Anterior cingulate cortex (tissue), 58 donors: ENCODE results near the gene CNTN4.

ENCODE experiments used
- DNase-seq, 58 donors: peaks; one replicate each; lab custom pipeline; 2025; lab: John Stamatoyannopoulos, UW

Gene CNTN4

DNA sequence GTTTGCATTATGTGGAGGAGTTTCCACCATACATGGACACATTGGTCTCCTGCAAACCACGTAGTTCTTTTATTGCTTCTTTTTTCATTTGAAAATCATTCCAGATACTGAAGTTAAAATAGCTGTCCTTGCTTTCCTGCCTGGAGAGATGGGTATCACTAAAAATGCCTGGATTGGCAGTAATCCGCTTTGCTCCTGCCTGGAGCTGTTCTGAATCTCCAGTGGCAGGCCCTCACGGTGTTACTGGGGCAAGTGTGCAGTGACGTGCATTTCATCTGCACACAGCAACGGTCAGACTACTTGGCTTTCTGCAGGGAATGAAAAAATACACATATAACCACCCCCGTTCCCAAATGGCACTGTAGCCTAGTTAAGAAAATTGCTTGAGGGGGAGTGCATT is 738.6 kb downstream of the CNTN4 start:
- DNase-seq = peak in 2 of 58 donors; percentile 20 to 33

DNA sequence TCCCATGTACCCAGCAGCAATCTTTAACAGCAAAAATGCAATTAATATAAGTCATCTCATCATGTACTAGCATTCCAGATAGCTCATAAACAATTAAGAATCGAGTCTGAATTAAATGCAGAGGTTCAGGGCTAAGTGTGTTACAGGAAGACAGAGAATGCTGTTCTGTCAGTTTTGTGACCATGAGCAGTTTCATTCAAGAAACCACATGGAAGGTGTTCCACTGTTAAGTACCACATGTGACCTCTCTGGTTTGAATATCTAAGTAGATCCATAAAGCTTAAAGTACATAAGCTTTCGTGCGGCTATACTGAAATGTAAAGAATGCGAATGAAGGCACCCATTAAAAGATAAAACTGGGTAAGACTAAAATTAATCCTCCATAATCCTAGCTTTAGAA is 739.2 kb downstream of the CNTN4 start:
- no peak for DNase-seq

- no peak for DNase-seq
Measured at GRCh38 chr3:2838546-2839157, 740.0 kb downstream of the CNTN4 start.

GRCh38 chr3:2839876-2840275 is 741.2 kb downstream of the CNTN4 start:
- DNase-seq = no peak

GRCh38 chr3:2847062-2847841 is 748.6 kb downstream of the CNTN4 start:
- DNase-seq = no peak

GRCh38 chr3:2849092-2849491 is 750.4 kb downstream of the CNTN4 start:
- no peak for DNase-seq

- DNase-seq = no peak
Measured at GRCh38 chr3:2850701-2851100, 752.0 kb downstream of the CNTN4 start.

DNA sequence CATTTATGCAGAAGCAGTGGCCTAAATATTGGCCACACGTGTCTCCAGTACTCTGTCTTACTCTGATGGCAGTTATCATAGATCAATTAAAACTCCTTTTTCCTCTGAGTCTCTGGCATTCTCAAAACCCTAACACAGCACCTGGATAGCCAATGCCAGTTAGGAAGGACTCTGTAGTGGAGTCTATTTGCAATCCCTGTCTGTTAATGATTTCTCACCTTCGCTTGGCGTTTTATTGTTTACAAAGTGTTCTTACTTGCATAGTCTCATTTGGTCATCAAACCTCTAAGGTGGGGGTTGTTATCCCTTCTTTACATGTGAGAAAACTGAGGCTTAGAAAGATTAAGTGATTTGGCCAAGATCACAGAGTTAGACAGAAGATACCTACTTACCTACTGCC is 752.7 kb downstream of the CNTN4 start:
- DNase-seq = no peak

GRCh38 chr3:2851835-2852234 is 753.2 kb downstream of the CNTN4 start:
- DNase-seq = no peak

GRCh38 chr3:2853651-2854050 is 755.0 kb downstream of the CNTN4 start:
- DNase-seq = no peak

DNA sequence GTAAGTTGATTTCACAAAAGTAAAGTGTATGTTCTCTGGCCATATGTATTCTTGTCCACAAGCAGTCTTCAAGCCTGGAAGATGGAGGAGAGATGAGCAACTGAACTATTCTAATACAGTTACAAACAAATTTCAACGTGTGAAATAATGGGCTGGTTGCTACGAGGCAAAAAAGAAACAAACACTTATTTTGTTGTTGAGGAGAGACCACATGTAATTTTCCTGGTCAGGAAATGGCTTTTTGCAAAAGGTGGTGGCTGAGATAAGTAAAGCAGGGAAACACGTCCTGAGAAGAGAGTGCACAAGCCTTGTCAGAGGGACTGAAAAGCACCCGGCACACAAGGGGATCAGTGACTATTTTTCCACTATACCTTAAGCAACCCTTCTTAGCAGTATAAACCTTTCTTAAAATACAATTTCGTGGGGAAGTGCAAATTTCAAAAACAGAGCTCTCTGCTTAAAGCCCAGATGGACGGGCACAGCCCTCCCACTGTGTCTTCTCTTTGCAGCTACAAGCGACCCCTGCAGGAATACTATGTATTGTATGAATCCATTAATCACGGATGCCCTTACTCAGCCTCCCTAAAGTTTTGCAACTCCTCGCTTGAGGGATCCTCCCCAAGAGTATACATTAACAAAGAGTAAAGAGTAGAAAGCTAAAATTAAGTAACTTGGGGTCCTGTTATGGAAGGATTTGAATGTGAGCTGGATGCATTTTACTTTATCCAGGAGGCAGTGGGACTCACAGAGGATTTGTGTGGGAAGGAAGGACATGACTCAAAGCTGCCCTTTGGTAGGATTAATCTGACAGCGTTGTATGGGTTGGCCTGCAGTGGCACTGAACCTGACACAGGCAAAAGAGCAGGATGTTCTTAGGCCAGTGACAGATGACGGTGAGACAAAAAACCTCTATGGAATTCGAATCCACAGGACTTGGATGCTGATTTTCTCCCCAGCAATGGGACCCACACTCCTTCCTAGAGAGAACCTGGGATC is 757.8 kb downstream of the CNTN4 start:
- no peak for DNase-seq

- DNase-seq = no peak
Measured at GRCh38 chr3:2860626-2861025, 762.0 kb downstream of the CNTN4 start.

- DNase-seq = no peak
Measured at GRCh38 chr3:2861120-2861519, 762.5 kb downstream of the CNTN4 start.

GRCh38 chr3:2861920-2862319 is 763.3 kb downstream of the CNTN4 start:
- DNase-seq = no peak

- no peak for DNase-seq
Measured at GRCh38 chr3:2862366-2862765, 763.7 kb downstream of the CNTN4 start.

DNA sequence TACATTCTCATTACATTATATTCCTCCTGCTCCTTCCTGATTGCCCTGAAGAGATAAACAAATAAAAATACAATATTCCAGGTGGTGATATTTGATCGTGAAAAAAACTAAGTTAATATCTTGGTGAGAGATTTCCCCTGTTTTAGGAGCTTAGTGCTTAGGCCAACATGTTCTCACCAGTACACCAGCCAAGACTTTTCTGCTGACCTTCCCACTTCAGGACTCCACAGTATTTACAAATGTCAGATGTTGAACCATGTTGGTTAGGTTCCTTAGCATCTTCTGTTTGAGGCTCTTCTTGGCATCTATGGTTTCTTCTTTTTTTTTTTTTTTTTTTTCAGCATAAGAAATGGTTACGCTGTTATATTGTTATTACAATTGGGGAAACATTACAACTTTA is 764.5 kb downstream of the CNTN4 start:
- no peak for DNase-seq

DNA sequence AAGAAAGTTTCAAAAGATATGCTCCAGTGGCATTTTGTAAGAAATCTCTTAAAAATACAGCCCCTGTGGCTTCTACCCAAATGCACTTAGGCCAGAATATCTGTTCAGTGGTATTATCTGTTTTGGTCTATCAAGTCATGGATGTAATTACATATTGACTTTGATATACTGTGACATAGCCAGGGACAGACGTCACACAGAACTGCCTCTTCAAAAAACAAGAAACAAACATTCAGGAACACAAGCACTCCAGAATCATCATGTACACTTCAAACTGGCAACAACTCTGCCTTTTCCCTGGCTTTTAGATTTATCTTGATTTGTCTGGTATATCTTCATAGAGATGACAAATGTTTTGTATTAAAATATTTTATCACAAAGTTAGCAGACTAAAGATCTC is 771.2 kb downstream of the CNTN4 start:
- DNase-seq = no peak

GRCh38 chr3:2870724-2871333 is 772.2 kb downstream of the CNTN4 start:
- no peak for DNase-seq

DNA sequence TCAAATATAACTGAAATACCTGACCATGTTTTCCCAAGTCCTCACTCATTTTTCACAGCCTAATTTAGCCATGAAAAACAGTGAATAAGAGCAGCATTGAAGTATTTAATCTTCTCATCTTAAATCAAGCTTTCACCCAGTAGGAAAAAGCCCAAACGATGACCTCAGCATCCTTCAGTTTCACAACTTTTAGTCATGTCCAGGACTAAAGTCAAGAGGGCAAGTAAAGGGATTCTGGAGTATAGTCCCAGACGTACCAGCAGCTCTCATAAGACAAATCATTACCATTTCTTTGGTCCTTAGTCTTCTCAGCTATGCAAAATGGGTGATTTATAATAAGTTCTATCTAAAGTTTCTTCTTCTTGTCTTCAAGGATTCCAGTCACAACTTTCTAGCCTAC is 774.2 kb downstream of the CNTN4 start:
- no peak for DNase-seq

DNA sequence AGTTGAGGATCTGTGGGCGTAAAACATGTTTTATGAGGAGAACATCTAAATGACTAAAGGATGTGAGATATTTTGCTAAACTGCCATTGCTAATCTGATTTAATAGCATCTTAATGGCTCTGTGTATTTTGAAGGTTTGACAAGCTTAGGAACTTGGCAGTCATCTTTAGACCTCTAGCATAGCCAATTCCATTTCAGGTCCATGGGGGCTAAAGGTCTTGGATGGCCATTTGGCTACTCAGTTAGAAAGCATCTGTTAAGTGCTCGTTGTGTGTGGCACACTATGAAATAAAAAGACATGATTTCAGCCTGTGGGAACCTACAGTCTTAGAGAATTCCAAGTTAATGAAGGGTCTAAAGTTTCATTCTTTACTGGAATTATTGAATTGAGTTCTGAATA is 775.3 kb downstream of the CNTN4 start:
- no peak for DNase-seq

- DNase-seq = no peak
Measured at GRCh38 chr3:2875699-2876098, 777.0 kb downstream of the CNTN4 start.
